Amniotic stem cell (primary cell): ENCODE data around the gene GPANK1.

Experiments used
- DNase-seq: peaks from one replicate; lab custom pipeline; 2025; lab: John Stamatoyannopoulos, UW

Gene GPANK1

GRCh38 chr6:31617010-31617409 lies 47.8 kb downstream of the GPANK1 start:
- no peak for DNase-seq

- no peak for DNase-seq
Observed at GRCh38 chr6:31615748-31616147, 49.0 kb downstream of the GPANK1 start.

GRCh38 chr6:31614684-31615578 lies 49.9 kb downstream of the GPANK1 start, which contains the start of gene AIF1:
Gene AIF1 (plus strand): TSS chr6:31615234. CDS start chr6:31615330, 96 bp downstream.
- no peak for DNase-seq

DNA sequence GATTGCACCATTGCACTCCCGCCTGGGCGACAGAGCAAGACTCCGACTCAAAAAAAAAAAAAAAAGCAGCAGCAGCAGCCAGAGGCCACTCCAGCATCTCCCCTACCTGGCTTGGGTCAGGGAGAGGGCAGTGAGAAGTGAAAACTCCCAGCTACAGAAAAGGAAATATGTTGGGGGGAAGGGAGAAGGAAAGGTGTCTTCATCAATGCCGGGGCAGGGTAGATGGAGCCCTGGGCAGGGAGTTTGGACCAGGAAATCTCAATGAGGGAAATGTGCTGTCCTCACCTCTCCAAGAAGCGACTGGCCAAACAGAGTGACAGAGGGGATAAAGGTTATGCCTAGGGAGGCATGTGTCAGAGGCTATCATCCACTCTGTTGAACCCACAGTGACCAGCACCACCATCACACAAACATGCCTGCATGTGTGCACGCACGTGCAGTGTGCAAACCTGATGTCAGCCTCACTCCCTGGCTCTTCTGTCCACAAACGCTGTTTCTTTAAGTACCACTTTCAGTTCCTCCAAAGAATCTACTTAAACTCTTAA lies 50.6 kb downstream of the GPANK1 start:
- no peak for DNase-seq
